WTC11 (cell line): ENCODE measurements around the gene PRM2.

ENCODE experiments used
- AFF4 ChIP-seq: sonication (generic); formaldehyde crosslinking; IDR thresholded peaks from 2 replicates; pipeline ENCODE4 v1.8.1; 2023; ENCODE audit warnings: mild to moderate bottlenecking, missing genetic modification reagents, borderline replicate concordance
- ARID4B ChIP-seq: sonication (generic); formaldehyde crosslinking; IDR thresholded peaks from 2 replicates; pipeline ENCODE4 v1.8.0; 2023; ENCODE audit warnings: missing genetic modification reagents, mild to moderate bottlenecking, borderline replicate concordance
- ATF3 ChIP-seq: sonication (generic); formaldehyde crosslinking; conservative IDR thresholded peaks from 2 replicates; pipeline ENCODE4 v1.8.1; 2022; ENCODE audit warnings: mild to moderate bottlenecking, missing genetic modification reagents
- CTCF ChIP-seq: fragments of 200-600 bp; IDR thresholded peaks from 2 replicates; pipeline ENCODE4 v1.8.0; 2022; ENCODE audit warnings: antibody characterized with exemption
- E2F5 ChIP-seq: sonication (generic); formaldehyde crosslinking; IDR thresholded peaks from 2 replicates; pipeline ENCODE4 v1.8.1; 2022; ENCODE audit warnings: mild to moderate bottlenecking, moderate library complexity, missing genetic modification reagents
- FOXP4 ChIP-seq: sonication (generic); formaldehyde crosslinking; IDR thresholded peaks from 2 replicates; pipeline ENCODE4 v1.8.0; 2022; ENCODE audit warnings: mild to moderate bottlenecking, missing genetic modification reagents
- KAT7 ChIP-seq: sonication (generic); formaldehyde crosslinking; IDR thresholded peaks from 2 replicates; pipeline ENCODE4 v1.8.1; 2023; ENCODE audit warnings: missing genetic modification reagents, mild to moderate bottlenecking, borderline replicate concordance
- SP1 ChIP-seq: sonication (generic); formaldehyde crosslinking; conservative IDR thresholded peaks from 2 replicates; pipeline ENCODE4 v1.8.1; 2022; ENCODE audit warnings: missing genetic modification reagents
- USF1 ChIP-seq: sonication (generic); formaldehyde crosslinking; IDR thresholded peaks from 2 replicates; pipeline ENCODE4 v1.8.0; 2022; ENCODE audit warnings: mild to moderate bottlenecking, missing genetic modification reagents

GRCh38 chr16:11314309-11314894 is 38.1 kb upstream of the PRM2 start:
- no peak for TF ChIP-seq E2F5 (CRISPR knock-in tag)
- no peak for TF ChIP-seq CTCF
- TF ChIP-seq AFF4 (CRISPR knock-in tag) = no peak
- TF ChIP-seq USF1 (CRISPR knock-in tag) = no peak
- TF ChIP-seq KAT7 (CRISPR knock-in tag) = no peak
- no peak for TF ChIP-seq FOXP4 (CRISPR knock-in tag)
- TF ChIP-seq ARID4B = no peak
- no peak for TF ChIP-seq SP1 (CRISPR knock-in tag)
- TF ChIP-seq ATF3 = no peak
